ENCODE data around the gene LRRC49. TPM values are rescaled to one million over a fixed set of nuclear protein-coding genes. Genes with fewer than 3 reads are reported as not detected.

Gene LRRC49
- total RNA-seq, 2 experiments from 2014 or later, result not detected

DNA sequence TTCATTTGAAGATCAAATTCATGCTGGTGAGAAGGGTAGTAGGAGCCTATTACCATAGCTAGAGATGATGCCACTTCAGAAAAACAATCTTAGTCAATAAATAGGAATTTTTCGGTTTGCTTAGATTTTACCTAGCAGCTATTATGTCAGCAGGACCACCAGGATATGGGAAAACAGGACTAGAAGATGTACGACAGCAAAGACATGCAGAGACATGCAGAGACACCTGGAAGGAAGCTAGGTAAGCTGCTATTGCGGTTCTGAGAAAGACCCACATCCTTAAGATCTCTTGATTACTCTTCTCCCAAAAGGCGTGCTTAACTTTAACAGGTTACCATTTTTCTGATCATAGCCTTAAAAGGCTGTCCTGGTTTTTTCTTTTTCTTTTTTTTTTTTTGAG, 157.8 kb downstream of the LRRC49 start:
- H3K9me2 ChIP-seq (ENCODE audit: insufficient read depth, low read length), result no peaks in the 10 kb centered on the region
- H2AFZ ChIP-seq (ENCODE audit: low read length), result no peak overlapping the region
- no peak for DNase-seq (ENCODE audit: low spot score)
- H3K79me2 ChIP-seq (ENCODE audit: insufficient read depth, low read depth, low read length), result no peaks in the 10 kb centered on the region
- no peak overlapping the region for H3K4me3 ChIP-seq (ENCODE audit: low read depth, low read length, poor library complexity, severe bottlenecking)
- no peaks in the 10 kb centered on the region for H3K4me1 ChIP-seq (ENCODE audit: insufficient read depth, low read length, poor library complexity, severe bottlenecking)
- no TSS peak for BruUV-seq (replicated peaks)
- H3K4me2 ChIP-seq (ENCODE audit: low read length), result no peak overlapping the region
- no peaks in the 10 kb centered on the region for H4K20me1 ChIP-seq (ENCODE audit: insufficient read depth, low read length)
- no peaks in the 10 kb centered on the region for H3K36me3 ChIP-seq (ENCODE audit: insufficient read depth, low read length)
- ChIA-PET POLR2A (interaction anchor here (0.7 kb wide), 1 partner anchor 1724 kb away, joined by 3 read pairs; no protein-coding TSS in a partner anchor), CTCF (ENCODE audit: unreplicated experiment) (no interaction called here)
- H3K27ac ChIP-seq (ENCODE audit: low read depth, low read length, poor library complexity, severe bottlenecking), result no peak overlapping the region
- TF ChIP-seq, protein P1, sequence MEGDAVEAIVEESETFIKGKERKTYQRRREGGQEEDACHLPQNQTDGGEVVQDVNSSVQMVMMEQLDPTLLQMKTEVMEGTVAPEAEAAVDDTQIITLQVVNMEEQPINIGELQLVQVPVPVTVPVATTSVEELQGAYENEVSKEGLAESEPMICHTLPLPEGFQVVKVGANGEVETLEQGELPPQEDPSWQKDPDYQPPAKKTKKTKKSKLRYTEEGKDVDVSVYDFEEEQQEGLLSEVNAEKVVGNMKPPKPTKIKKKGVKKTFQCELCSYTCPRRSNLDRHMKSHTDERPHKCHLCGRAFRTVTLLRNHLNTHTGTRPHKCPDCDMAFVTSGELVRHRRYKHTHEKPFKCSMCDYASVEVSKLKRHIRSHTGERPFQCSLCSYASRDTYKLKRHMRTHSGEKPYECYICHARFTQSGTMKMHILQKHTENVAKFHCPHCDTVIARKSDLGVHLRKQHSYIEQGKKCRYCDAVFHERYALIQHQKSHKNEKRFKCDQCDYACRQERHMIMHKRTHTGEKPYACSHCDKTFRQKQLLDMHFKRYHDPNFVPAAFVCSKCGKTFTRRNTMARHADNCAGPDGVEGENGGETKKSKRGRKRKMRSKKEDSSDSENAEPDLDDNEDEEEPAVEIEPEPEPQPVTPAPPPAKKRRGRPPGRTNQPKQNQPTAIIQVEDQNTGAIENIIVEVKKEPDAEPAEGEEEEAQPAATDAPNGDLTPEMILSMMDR (conservative IDR thresholded peaks at IDR 0.05; ENCODE audit: low read length), result no peak
- TF ChIP-seq EZH2phosphoT487 (IDR thresholded peaks at IDR 0.05; ENCODE audit: borderline replicate concordance, low read depth, low read length), result no peak
- no peaks in the 10 kb centered on the region for H3K9me3 ChIP-seq (ENCODE audit: low read length)
- intact Hi-C loops (cut with micrococcal nuclease; ENCODE audit: unreplicated experiment), result no loop called here

DNA sequence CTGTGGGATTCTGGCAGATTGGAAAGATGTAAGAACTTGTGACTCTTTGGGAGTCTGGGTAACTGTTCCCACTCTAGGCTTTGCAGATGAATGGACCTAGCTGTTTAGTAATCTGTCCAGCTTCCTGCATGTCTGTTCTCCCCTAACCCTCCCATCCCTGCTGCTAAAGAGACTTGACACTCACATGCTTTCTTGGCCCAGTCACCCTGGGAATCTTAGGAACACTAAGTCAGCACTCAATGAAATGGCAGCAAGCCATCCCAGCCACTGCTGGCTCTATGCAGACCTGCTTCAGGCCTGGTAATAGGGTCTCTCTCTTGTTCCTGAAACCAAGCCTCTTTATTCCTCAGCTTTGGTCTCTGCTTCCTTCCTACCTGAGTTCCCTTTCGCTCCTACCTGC, 158.9 kb downstream of the LRRC49 start:
- TF ChIP-seq, protein P1 (conservative IDR thresholded peaks at IDR 0.05; ENCODE audit: low read length), result no peak
- no peak for TF ChIP-seq EZH2phosphoT487 (IDR thresholded peaks at IDR 0.05; ENCODE audit: borderline replicate concordance, low read depth, low read length)
- no peaks in the 10 kb centered on the region for H3K9me2 ChIP-seq (ENCODE audit: insufficient read depth, low read length)
- H3K27ac ChIP-seq (ENCODE audit: low read depth, low read length, poor library complexity, severe bottlenecking), result no peak overlapping the region
- no TSS peak for BruUV-seq (replicated peaks)
- H3K36me3 ChIP-seq (ENCODE audit: insufficient read depth, low read length), result no peaks in the 10 kb centered on the region
- ChIA-PET POLR2A (no interaction called here), CTCF (ENCODE audit: unreplicated experiment) (no interaction called here)
- H3K4me3 ChIP-seq (ENCODE audit: low read depth, low read length, poor library complexity, severe bottlenecking), result no peak overlapping the region
- intact Hi-C loops (cut with micrococcal nuclease; ENCODE audit: unreplicated experiment), result no loop called here
- DNase-seq (ENCODE audit: low spot score), result no peak
- no peak overlapping the region for H3K4me2 ChIP-seq (ENCODE audit: low read length)
- H2AFZ ChIP-seq (ENCODE audit: low read length), result no peak overlapping the region
- H4K20me1 ChIP-seq (ENCODE audit: insufficient read depth, low read length), result no peaks in the 10 kb centered on the region
- H3K4me1 ChIP-seq (ENCODE audit: insufficient read depth, low read length, poor library complexity, severe bottlenecking), result no peaks in the 10 kb centered on the region
- no peaks in the 10 kb centered on the region for H3K9me3 ChIP-seq (ENCODE audit: low read length)
- no peaks in the 10 kb centered on the region for H3K79me2 ChIP-seq (ENCODE audit: insufficient read depth, low read depth, low read length)

DNA sequence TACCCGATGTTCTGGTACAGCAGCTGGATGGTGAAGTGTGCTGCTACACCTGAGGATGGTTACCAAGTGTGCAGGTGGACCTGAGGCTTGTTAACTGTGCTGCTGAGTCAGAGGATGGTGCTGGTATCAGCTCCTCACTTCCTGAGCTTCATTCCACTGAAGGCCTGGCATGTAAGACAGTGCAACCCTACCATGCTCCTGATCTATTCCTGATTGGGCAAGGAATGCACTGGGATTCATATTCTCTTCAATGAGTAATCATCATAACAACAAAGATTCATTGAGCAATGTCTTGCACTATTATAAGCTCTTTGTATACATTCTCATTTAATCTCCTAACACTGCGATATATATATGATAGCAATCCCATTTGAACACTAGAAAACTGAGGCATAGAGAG, 159.7 kb downstream of the LRRC49 start:
- Histone ChIP-seq H4K20me1 (ENCODE audit: insufficient read depth, low read length) (no peaks in the 10 kb centered on the region), H3K9me2 (ENCODE audit: insufficient read depth, low read length) (no peaks in the 10 kb centered on the region), H3K9me3 (ENCODE audit: low read length) (no peaks in the 10 kb centered on the region), H3K4me1 (ENCODE audit: insufficient read depth, low read length, poor library complexity, severe bottlenecking) (no peaks in the 10 kb centered on the region), H3K4me3 (ENCODE audit: low read depth, low read length, poor library complexity, severe bottlenecking) (no peak overlapping the region), H2AFZ (ENCODE audit: low read length) (no peak overlapping the region), H3K79me2 (ENCODE audit: insufficient read depth, low read depth, low read length) (no peaks in the 10 kb centered on the region), H3K27ac (ENCODE audit: low read depth, low read length, poor library complexity, severe bottlenecking) (no peak overlapping the region), H3K4me2 (ENCODE audit: low read length) (no peak overlapping the region), H3K36me3 (ENCODE audit: insufficient read depth, low read length) (no peaks in the 10 kb centered on the region)
- intact Hi-C loops (cut with micrococcal nuclease; ENCODE audit: unreplicated experiment), result no loop called here
- CTCF ChIA-PET (ENCODE audit: unreplicated experiment), result no interaction called here
- TF ChIP-seq EZH2phosphoT487 (IDR thresholded peaks at IDR 0.05; ENCODE audit: borderline replicate concordance, low read depth, low read length), result no peak
- TF ChIP-seq, protein P1 (conservative IDR thresholded peaks at IDR 0.05; ENCODE audit: low read length), result no peak
- POLR2A ChIA-PET, result interaction anchor here (0.5 kb wide), 1 partner anchor 1835 kb away, joined by 3 read pairs; no protein-coding TSS in a partner anchor
- no peak for DNase-seq (ENCODE audit: low spot score)
- BruUV-seq (replicated peaks), result no TSS peak
